ENCODE data around the gene MSL1. TPM values are rescaled to one million over a fixed set of nuclear protein-coding genes. Genes with fewer than 3 reads are reported as not detected.
A peak's percentile ranks its signal among the peaks of the same experiment; 100 is the strongest.
"Not testable (repeated sequence)": the region's sequence is repeated elsewhere in the genome, so short reads cannot be mapped to it uniquely, and the experiment has no call there.

Gene MSL1
- total RNA-seq, 2 donors from 2014 or later: 77.0 to 81.0 TPM

GRCh38 chr17:40135817-40136216, 14.0 kb downstream of the MSL1 start:
- peaks cover 3% of the 10 kb centered on the region for H3K36me3 ChIP-seq

GRCh38 chr17:40139566-40140058, 17.8 kb downstream of the MSL1 start:
- Histone ChIP-seq H3K9me3 (no peaks in the 10 kb centered on the region), H3K9ac (ENCODE audit: low read depth in 2 of 2, low read length in 2 of 2) (peak overlapping the region; percentile 82 to 96), H3K4me3 (peak overlapping the region; percentile 39), H3K27me3 (no peaks in the 10 kb centered on the region), H3K4me1 (peaks cover 11% of the 10 kb centered on the region), H3K36me3 (no peaks in the 10 kb centered on the region), H3K27ac (peak overlapping the region; percentile 93)
- peak; percentile 36 for DNase-seq
- intact Hi-C loops (cut with DNase I): no loop called here
- no peak for TF ChIP-seq CTCF (IDR thresholded peaks at IDR 0.05)

More at GRCh38 chr17:40135817-40136216, 14.0 kb downstream of the MSL1 start:
- Histone ChIP-seq H3K4me1 (peaks cover 6% of the 10 kb centered on the region), H3K9ac (ENCODE audit: low read depth in 2 of 2, low read length in 2 of 2) (no peak overlapping the region), H3K9me3 (no peaks in the 10 kb centered on the region), H3K27me3 (no peaks in the 10 kb centered on the region), H3K4me3 (no peak overlapping the region), H3K27ac (no peak overlapping the region)
- intact Hi-C loops (cut with DNase I): no loop called here
- TF ChIP-seq CTCF (IDR thresholded peaks at IDR 0.05): no peak
- no peak for DNase-seq

DNA sequence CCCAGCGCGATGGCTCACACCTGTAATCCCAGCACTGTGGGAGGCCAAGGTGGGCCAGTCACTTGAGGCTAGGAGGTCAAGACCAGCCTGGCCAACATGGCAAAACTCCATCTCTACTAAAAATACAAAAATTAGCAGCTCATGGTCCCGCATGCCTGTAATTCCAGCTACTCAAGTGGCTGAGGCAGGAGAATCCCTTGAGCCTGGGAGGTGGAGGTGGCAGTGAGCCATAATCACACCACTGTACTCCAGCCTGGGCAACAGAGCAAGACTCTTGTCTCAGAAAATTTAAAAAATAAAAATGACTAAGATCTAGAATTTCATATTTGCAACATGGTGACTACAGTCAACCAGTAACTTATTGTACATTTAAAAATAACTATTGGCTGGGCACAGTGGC, 21.4 kb downstream of the MSL1 start:
- H3K9me3 ChIP-seq; H3K36me3 ChIP-seq; intact Hi-C loops (cut with DNase I): not testable (repeated sequence)

DNA sequence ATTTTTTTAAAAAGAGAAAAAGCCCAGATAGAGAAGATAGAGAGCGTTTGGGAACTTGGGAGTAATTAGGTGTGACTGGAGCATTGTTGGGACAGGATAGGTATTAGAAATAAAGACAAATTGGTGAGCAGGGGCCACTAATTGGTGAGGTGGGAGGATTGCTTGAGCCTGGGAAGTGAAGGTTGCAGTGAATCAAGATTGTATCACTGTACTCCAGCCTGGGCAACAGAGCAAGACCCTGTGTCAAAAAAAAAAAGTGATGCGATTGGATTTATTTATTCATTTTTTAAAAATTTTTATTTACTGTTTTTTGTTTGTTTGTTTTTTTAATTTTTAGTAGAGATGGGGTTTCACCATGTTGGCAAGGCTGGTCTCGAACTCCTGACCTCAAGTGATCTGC, 23.7 kb downstream of the MSL1 start:
- no peak for DNase-seq
- no peak for TF ChIP-seq CTCF (IDR thresholded peaks at IDR 0.05)
- H3K4me1 ChIP-seq: peaks cover 5% of the 10 kb centered on the region
- H3K4me3 ChIP-seq: no peak overlapping the region
- peaks cover 5% of the 10 kb centered on the region for H3K36me3 ChIP-seq
- H3K27ac ChIP-seq: no peak overlapping the region
- no peaks in the 10 kb centered on the region for H3K27me3 ChIP-seq
- intact Hi-C loops (cut with DNase I): no loop called here
- H3K9me3 ChIP-seq: no peaks in the 10 kb centered on the region
- no peak overlapping the region for H3K9ac ChIP-seq (ENCODE audit: low read depth in 2 of 2, low read length in 2 of 2)

More for the DNA sequence above, 21.4 kb downstream of the MSL1 start:
- not testable (repeated sequence) for H3K27me3 ChIP-seq; DNase-seq; H3K4me3 ChIP-seq; H3K27ac ChIP-seq; H3K9ac ChIP-seq (ENCODE audit: low read depth in 2 of 2, low read length in 2 of 2)
- H3K4me1 ChIP-seq: peaks cover 11% of the 10 kb centered on the region

GRCh38 chr17:40148527-40148926, 26.8 kb downstream of the MSL1 start:
- DNase-seq: no peak
- Histone ChIP-seq H3K27me3 (no peaks in the 10 kb centered on the region), H3K9ac (ENCODE audit: low read depth in 2 of 2, low read length in 2 of 2) (no peak overlapping the region), H3K4me1 (no peaks in the 10 kb centered on the region), H3K9me3 (no peaks in the 10 kb centered on the region), H3K4me3 (no peak overlapping the region), H3K36me3 (peaks cover 5% of the 10 kb centered on the region), H3K27ac (no peak overlapping the region)
- intact Hi-C loops (cut with DNase I): no loop called here
- no peak for TF ChIP-seq CTCF (IDR thresholded peaks at IDR 0.05)

GRCh38 chr17:40150276-40150675, 28.5 kb downstream of the MSL1 start:
- no peaks in the 10 kb centered on the region for H3K4me1 ChIP-seq
- intact Hi-C loops (cut with DNase I): no loop called here
- no peak overlapping the region for H3K27ac ChIP-seq
- DNase-seq: no peak
- no peak overlapping the region for H3K9ac ChIP-seq (ENCODE audit: low read depth in 2 of 2, low read length in 2 of 2)
- no peaks in the 10 kb centered on the region for H3K27me3 ChIP-seq
- no peaks in the 10 kb centered on the region for H3K9me3 ChIP-seq
- no peak for TF ChIP-seq CTCF (IDR thresholded peaks at IDR 0.05)
- peaks cover 5% of the 10 kb centered on the region for H3K36me3 ChIP-seq
- H3K4me3 ChIP-seq: no peak overlapping the region

Data from colonic mucosa (tissue), 4 donors.